Hepatocyte (in vitro differentiated cells): Measurements from ENCODE around the gene IER3. TPM values are rescaled to one million over a fixed set of nuclear protein-coding genes. Genes with fewer than 3 reads are reported as not detected.
A peak's percentile ranks its signal among the peaks of the same experiment; 100 is the strongest.

Experiments
- DNase-seq: peaks from one replicate; pipeline ENCODE4 v3.0.0-alpha.2; 2016; ENCODE audit warnings: low spot score
- H2AFZ ChIP-seq: fragments of 200-600 bp; sonication (generic); 2 replicates; pipeline ENCODE4 v1.6.0; 2016; ENCODE audit warnings: antibody characterized with exemption, mild to moderate bottlenecking
- H3K27ac ChIP-seq: fragments of 200-600 bp; sonication (generic); 2 replicates; pipeline ENCODE4 v1.5.1; 2016; ENCODE audit warnings: mild to moderate bottlenecking
- H3K27me3 ChIP-seq: fragments of 200-600 bp; sonication (generic); 2 replicates; pipeline ENCODE4 v1.6.1; 2016
- H3K36me3 ChIP-seq: fragments of 200-600 bp; sonication (generic); replicated peaks from 2 replicates; pipeline ENCODE4 v1.5.1; 2016; ENCODE audit warnings: low read depth; ENCODE audit not compliant: insufficient read depth
- H3K4me1 ChIP-seq: fragments of 200-600 bp; sonication (generic); 2 replicates; pipeline ENCODE4 v1.5.1; 2016; ENCODE audit warnings: mild to moderate bottlenecking, moderate library complexity; ENCODE audit not compliant: insufficient read depth
- H3K4me2 ChIP-seq: fragments of 200-600 bp; sonication (generic); 2 replicates; pipeline ENCODE4 v1.6.0; 2016
- H3K4me3 ChIP-seq: fragments of 200-600 bp; sonication (generic); 2 replicates; pipeline ENCODE4 v1.5.1; 2016; ENCODE audit warnings: mild to moderate bottlenecking
- H3K79me2 ChIP-seq: fragments of 200-600 bp; sonication (generic); 2 replicates; pipeline ENCODE4 v1.6.0; 2017; ENCODE audit warnings: mild to moderate bottlenecking
- H3K9me2 ChIP-seq: fragments of 200-600 bp; sonication (generic); replicated peaks from 2 replicates; pipeline ENCODE4 v1.6.0; 2017; ENCODE audit warnings: mild to moderate bottlenecking; ENCODE audit not compliant: insufficient read depth
- H3K9me3 ChIP-seq: fragments of 200-600 bp; sonication (generic); 2 replicates; pipeline ENCODE4 v1.5.1; 2016; ENCODE audit warnings: low read depth, mild to moderate bottlenecking
- H4K20me1 ChIP-seq: fragments of 200-600 bp; sonication (generic); 2 replicates; pipeline ENCODE4 v1.6.0; 2016; ENCODE audit warnings: mild to moderate bottlenecking; ENCODE audit not compliant: insufficient read depth, poor library complexity, severe bottlenecking
- CTCF ChIP-seq: fragments of 200-600 bp; sonication (generic); IDR thresholded peaks from 2 replicates; pipeline ENCODE4 v1.5.1; 2016; ENCODE audit warnings: antibody characterized with exemption, mild to moderate bottlenecking; ENCODE audit not compliant: poor library complexity
- EZH2 ChIP-seq: fragments of 200-600 bp; sonication (generic); IDR thresholded peaks from 2 replicates; pipeline ENCODE4 v1.6.1; 2016; ENCODE audit warnings: antibody characterized with exemption, mild to moderate bottlenecking, borderline replicate concordance
- EZH2phosphoT487 ChIP-seq: fragments of 200-600 bp; sonication (generic); IDR thresholded peaks from one replicate; pipeline ENCODE4 v1.6.1; 2018; ENCODE audit warnings: antibody characterized with exemption, mild to moderate bottlenecking, low read depth, moderate library complexity; ENCODE audit not compliant: unreplicated experiment, severe bottlenecking
- WGBS: methylation state at CpG from one replicate; pipeline ENCODE4 v1.1.6; 2016; ENCODE audit warnings: low lambda C conversion rate; ENCODE audit errors: missing lambda C conversion rate; 5-methylcytosine and 5-hydroxymethylcytosine counted together
- polyA plus RNA-seq: library from polyadenylated mRNA; unstranded; fragments of >200 nt; fragmentation: Nextera tagmentation; extraction: Ambion mirVana; gene quantifications from 2 replicates; pipeline ENCODE4 v1.2.1, GENCODE V29; 2016
- total RNA-seq: library from RNA; depleted of rRNA; stranded (reverse); fragments of >200 nt; gene quantifications from 2 replicates; pipeline ENCODE4 v1.2.3, GENCODE V29; 2014

Gene IER3
- total and polyA plus RNA-seq, 2 experiments from 2014 or later, result 159 to 193 TPM

- H3K4me1 ChIP-seq, result peaks cover 37% of the 10 kb centered on the region
- peak overlapping the region; percentile 38 for H3K4me2 ChIP-seq
- no peaks in the 10 kb centered on the region for H4K20me1 ChIP-seq
- H3K9me3 ChIP-seq, result no peaks in the 10 kb centered on the region
- no peaks in the 10 kb centered on the region for H3K36me3 ChIP-seq
- H3K27ac ChIP-seq, result peak overlapping the region; percentile 92
- DNase-seq, result no peak
- H3K27me3 ChIP-seq, result no peaks in the 10 kb centered on the region
- no peaks in the 10 kb centered on the region for H3K79me2 ChIP-seq
- H2AFZ ChIP-seq, result no peak overlapping the region
- TF ChIP-seq EZH2phosphoT487 (no peak), CTCF (no peak), EZH2 (no peak)
- H3K4me3 ChIP-seq, result no peak overlapping the region
- H3K9me2 ChIP-seq, result no peaks in the 10 kb centered on the region
Observed at GRCh38 chr6:30782425-30783014, 38.2 kb upstream of the IER3 start.

GRCh38 chr6:30781743-30782424 lies 37.5 kb upstream of the IER3 start:
- Histone ChIP-seq H4K20me1 (no peaks in the 10 kb centered on the region), H3K27me3 (no peaks in the 10 kb centered on the region), H2AFZ (no peak overlapping the region), H3K4me3 (no peak overlapping the region), H3K4me2 (peak overlapping the region; percentile 38), H3K27ac (peak overlapping the region; percentile 92), H3K9me3 (no peaks in the 10 kb centered on the region), H3K4me1 (peaks cover 43% of the 10 kb centered on the region), H3K36me3 (no peaks in the 10 kb centered on the region), H3K9me2 (no peaks in the 10 kb centered on the region), H3K79me2 (no peaks in the 10 kb centered on the region)
- peak; percentile 91 for DNase-seq
- TF ChIP-seq EZH2, result no peak
- no peak for TF ChIP-seq CTCF
- TF ChIP-seq EZH2phosphoT487, result no peak
- 53% methylated on average over 13 of the region's 13 CpGs for WGBS

GRCh38 chr6:30781395-30781742 lies 37.0 kb upstream of the IER3 start:
- no peaks in the 10 kb centered on the region for H3K27me3 ChIP-seq
- no peak overlapping the region for H3K4me2 ChIP-seq
- H3K9me3 ChIP-seq, result no peaks in the 10 kb centered on the region
- whole genome bisulfite sequencing, result 92% methylated on average over 4 of the region's 4 CpGs
- H3K79me2 ChIP-seq, result no peaks in the 10 kb centered on the region
- H3K4me1 ChIP-seq, result peaks cover 43% of the 10 kb centered on the region
- no peak for DNase-seq
- peak overlapping the region; percentile 92 for H3K27ac ChIP-seq
- no peaks in the 10 kb centered on the region for H3K36me3 ChIP-seq
- no peak overlapping the region for H2AFZ ChIP-seq
- no peaks in the 10 kb centered on the region for H4K20me1 ChIP-seq
- H3K4me3 ChIP-seq, result no peak overlapping the region
- no peak for TF ChIP-seq EZH2phosphoT487
- TF ChIP-seq CTCF, result no peak
- TF ChIP-seq EZH2, result no peak
- H3K9me2 ChIP-seq, result no peaks in the 10 kb centered on the region
